SKM-1 (cell line): ENCODE measurements around the gene TCF7L1.
"Not testable (repeated sequence)": the region's sequence is repeated elsewhere in the genome, so short reads cannot be mapped to it uniquely, and the experiment has no call there.

Experiments used
- DNase-seq: peaks from one replicate; lab custom pipeline; 2025; ENCODE audit not compliant: unreplicated experiment; lab: John Stamatoyannopoulos, UW

Gene TCF7L1

GRCh38 chr2:85312404-85312803 is 179.2 kb downstream of the TCF7L1 start:
- DNase-seq = no peak

DNA sequence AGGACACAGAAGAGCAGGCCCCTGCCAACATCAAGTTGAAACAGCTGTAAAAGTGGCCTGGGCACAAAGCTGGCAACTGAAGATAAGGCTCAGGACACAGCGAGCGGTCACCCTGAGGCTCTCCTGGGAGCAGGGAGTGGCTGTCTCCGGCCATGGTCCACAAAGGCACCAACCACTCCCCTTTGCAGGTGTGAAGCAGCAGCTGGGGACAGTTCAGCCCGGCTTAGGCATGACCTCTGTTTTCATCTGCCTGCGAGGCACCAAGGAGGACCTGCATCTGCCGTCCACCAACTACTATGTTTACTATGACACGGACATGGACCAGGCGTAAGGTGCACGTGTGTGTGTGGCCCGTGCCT is 181.7 kb downstream of the TCF7L1 start:
- no peak for DNase-seq

DNA sequence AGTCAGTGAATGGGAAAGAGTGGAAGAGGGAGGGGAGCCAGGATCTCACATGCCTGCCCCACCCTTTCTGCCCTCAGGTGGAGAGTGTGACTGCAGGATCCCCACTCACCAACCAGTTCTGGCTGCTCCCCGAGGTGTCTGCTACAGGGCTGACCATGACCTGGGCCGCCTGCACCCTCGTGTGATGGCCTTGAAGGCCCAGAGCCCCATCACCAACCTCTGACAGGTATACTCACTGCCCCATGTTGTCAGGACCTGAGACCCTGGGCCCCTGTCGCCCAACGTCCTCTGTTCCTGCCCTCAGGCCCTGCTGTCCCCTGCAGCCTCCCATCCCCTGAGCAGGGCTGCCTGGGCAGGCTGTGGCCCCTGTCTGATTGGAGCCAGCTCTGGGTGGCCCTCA is 182.7 kb downstream of the TCF7L1 start:
- not testable (repeated sequence) for DNase-seq

DNA sequence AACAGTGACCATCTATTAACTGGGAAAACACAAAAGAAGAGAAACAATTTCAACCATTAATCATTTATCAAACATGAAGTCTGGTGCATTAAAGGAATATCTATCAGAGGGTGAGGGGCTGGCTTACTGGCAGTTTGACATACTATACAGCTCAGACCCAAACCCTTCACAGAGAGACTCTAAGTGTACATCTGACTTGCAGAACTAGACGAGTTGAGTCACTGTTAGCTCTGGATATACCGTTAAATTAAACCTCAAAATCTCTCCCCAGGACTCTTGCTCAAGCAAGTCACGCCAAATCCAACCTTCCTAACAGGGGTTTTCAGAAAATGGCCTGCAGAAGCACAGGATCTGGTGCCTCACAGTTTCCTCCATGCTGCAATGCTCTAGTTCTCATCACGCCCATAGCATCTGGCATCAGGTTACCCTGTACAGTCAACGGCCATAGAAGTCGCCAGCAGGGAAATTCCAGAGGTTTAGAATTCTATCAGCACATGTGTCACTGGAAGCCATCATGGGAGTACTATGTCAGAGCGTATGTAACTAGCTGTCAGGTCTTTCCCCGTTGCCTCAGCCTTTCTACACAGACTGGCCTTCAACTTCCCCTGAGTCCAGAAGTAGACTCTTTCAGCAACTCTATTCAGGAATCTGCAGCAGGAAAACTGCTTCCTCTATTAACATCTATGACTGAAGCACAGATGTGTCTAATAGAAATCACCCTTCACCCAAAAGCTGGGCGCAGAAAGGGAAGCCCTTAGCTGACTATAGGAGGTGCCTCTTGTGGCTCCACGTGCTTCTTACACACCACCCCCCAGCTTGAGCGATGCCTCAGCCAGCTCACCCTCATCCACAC is 185.3 kb downstream of the TCF7L1 start:
- no peak for DNase-seq

DNA sequence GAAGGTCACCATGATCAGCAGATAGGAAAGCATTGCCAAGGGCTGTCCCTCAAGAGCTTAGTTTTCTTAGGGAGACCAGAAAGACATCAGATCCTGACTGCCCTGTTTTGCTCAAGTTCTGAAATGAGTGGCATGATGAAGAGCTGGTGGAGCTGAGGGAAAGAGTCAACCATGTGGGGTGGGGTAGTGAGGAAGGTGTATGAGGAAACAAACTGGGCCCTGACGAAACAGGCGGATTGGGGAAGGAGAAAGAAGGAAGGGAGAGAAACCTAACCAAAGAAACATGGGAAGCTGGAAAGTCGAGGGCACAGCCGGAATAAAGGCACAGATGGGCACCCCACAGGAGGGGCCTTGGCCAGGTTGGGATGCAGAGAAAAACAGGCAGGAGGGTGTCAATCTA is 186.6 kb downstream of the TCF7L1 start:
- no peak for DNase-seq

DNA sequence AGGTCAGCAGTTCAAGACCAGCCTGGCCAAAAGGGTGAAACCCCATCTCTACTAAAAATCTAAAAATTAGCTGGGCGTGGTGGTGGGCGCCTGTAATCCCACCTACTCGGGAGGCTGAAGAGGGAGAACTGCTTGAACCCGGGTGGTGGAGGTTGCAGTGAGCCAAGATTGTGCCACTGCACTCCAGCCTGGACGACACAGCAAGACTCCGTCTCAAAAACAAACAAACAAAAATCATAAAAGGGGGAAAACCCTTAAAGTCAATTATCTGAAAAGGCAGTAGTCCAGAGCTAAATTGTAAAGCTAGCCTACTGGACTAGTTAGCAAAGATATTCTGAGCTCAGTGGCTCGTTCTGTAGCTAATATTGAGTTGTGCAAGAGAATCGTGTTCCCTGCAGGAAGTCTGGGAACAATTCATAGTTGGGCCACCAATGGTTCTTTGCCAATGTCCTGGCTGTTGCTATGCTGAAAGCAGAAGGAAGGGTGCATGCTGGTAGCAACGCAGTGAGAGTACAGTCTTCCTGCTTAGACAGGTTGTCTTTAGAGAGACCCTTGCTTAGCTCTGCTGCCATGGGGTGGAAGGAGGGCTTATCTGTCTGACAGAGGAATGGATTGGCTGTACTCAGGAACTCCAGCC is 190.3 kb downstream of the TCF7L1 start:
- no peak for DNase-seq

DNA sequence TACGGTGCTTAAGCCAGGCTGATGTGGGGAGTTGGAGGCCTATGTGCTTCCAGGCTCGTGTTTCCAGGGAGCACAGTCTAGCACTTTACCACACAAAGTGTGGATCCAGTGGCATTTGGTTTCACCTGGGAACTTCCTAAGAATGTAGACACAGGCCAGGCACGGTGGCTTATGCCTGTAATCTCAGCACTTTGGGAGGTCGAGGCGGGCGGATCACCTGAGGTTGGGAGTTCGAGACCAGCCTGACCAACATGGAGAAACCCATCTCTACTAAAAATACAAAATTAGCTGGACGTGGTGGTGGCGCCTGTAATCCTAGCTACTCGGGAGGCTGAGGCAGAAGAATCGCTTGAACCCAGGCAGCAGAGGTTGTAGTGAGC is 190.8 kb downstream of the TCF7L1 start:
- not testable (repeated sequence) for DNase-seq

- no peak for DNase-seq
These were observed 191.7 kb downstream of the TCF7L1 start for GRCh38 chr2:85324639-85325465.

GRCh38 chr2:85325466-85325811 is 192.2 kb downstream of the TCF7L1 start:
- no peak for DNase-seq

DNA sequence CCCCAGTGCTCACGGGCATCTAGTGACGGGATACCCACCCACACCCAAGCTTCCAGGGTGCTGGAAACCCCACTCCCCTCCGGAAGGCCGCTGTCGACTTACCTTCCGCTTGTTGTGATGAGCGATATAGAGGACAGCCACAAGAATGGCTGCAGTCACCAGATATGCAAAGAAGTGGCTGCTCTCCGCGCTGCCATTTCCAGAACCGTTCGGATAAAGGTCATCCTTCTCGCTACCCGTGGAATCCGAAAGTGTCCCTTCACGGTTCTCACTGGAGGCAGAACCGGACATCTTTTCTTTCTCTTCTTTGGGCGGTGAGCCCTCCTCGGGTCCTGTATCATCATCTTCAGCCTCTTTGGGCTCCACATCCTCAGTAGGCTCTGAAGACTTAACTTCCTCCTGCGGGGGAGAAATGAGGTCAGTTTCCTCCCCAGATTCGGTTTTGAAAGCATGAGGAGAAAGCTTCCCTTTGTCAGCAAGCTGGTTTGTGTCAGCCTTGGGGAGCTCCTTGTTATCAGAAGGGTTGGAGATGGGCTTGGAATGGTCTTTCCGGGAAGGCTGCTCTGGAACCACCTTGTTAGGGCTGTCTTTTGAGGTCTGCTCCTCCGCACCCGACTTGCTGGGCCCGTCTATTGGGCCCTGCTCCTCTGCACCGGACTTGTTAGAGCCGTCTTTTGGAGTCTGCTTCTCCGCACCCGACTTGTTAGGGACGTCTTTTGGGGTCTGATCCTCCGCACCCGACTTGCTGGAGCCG is 193.4 kb downstream of the TCF7L1 start:
- DNase-seq = peak; percentile 90

GRCh38 chr2:85327160-85327821 is 194.1 kb downstream of the TCF7L1 start:
- no peak for DNase-seq

- peak; percentile 97 for DNase-seq
These were observed 194.8 kb downstream of the TCF7L1 start, which contains the start of gene TGOLN2 for GRCh38 chr2:85327822-85328617. Gene TGOLN2, minus strand, starts transcription at chr2:85327989. Its CDS starts 27 bp downstream, at chr2:85327962.

DNA sequence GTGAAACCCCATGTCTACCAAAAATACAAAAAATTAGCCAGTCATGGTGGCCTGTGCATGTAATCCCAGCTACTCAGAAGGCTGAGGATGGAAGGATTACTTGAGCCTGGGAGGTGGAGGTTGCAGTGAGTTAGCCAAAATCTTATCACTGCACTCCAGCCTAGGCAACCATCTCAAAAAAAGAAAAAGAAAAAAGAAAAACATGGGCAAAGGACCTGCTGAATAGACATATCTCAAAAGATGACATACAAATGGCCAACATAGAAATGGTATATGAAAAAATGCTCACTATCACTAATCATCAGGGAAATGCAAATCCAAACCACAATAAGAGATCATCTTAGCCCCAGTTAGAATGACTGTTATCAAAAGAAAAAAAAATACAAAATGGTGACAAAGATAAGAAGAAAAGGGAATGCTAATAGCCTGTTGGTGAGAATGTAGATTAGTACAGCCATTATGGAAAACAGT is 196.0 kb downstream of the TCF7L1 start:
- DNase-seq = no peak

DNA sequence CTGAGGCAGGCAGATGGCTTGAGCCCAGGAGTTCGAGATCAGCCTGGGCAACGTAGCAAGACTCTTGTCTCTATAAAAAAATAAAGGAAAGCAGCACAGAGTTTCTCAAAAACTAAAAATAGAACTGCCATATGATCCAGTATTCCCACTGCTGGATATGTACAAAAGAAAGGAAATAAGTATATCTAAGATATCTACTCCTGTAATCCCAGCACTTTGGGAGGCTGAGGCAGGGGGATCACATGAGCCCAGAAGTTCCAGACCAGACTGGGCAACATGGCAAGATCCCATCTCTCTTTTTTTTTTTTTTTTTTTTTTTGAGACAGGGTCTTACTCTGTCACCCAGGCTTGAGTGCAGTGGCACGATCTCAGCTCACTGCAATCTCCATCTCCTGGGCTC is 196.5 kb downstream of the TCF7L1 start:
- DNase-seq = not testable (repeated sequence)

DNA sequence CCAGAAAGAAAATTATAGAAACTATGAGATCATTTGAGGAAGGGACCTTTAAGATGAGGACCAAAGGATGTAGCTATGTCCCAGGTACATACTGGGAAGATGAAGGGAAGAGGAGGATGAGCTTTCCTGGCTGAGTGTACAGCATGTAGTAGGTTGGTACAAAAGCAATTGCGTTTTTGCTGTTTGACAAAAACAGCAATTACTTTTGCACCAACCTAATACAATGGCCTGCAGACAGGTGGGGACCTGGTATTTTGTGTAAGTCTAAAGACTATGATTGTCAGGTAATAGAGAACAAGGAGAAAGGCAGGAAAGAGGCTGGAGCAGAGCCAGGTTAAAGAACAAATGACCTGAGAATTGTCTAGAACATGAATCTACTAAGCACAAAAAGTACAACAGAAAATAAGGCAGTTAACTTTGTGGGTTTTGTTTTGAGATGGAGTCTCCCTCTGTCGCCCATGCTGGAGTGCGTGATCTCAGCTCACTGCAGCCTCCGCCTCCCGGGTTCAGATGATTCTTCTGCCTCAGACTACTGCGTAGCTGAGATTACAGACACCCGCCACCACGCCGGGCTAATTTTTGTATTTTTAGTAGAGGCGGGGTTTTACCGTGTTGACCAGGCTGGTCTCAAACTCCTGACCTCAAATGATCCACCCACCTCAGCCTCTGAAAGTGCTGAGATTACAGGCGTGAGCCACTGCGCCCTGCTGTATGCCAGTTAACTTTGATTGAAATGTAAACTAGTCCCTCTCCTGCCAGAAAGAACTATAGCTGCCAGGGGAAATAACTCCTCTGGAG is 197.8 kb downstream of the TCF7L1 start:
- no peak for DNase-seq

DNA sequence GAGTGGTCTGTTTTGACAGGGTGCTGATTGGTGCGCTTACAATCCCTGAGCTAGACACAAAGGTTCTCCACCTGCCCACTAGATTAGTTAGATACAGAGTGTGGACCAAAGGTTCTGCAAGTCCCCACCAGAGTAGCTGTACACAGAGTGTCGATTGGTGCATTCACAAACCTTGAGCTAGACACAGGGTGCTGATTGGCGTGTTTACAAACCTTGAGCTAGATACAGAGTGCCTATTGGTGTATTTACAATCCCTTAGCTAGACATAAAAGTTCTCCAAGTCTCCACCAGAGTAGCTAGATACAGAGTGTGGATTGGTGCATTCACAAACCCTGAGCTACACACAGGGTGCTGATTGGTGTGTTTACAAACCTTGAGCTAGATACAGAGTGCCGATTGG is 200.7 kb downstream of the TCF7L1 start:
- DNase-seq = not testable (repeated sequence)

GRCh38 chr2:85334928-85335327 is 201.7 kb downstream of the TCF7L1 start:
- no peak for DNase-seq

DNA sequence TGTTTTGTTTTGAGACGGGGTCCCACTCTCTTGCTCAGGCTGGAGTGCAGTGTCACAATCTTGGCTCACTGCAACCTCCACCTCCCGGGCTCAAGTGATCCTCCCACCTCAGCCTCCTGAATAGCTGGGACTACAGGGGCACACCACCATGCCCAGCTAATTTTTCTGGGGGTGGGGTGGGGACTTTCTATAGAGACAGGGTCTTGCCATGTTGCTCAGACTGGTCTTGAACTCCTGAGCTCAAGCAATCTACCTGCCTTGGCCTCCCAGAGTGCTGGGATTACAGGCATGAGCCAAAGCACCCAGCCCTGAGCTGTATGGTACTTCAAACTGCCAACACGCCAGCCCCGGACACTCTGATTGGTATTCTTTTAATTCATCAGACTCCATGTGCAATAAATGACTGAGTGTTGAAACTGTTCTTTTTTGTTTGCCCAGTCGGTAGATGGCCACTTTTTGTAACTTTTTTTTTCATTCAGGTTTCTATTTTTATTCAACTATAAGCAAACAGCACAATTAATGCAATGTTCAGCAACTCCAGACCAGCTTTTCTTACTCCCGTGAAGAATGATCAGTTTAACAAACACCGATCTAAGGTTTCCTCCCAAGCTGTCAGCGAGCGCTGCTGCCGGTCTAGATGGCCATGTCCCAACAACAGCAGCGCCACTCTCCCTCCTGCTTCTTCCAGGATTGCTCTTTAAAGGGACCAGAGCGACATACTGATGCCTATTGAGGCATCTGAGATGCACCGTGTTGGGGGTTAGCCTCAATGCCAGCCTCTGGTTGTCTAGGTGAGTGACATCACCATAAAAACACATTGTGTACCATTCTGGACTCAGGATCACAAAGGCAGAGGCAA is 207.1 kb downstream of the TCF7L1 start:
- no peak for DNase-seq
